ENCODE data around the gene CAP2. TPM values are rescaled to one million over a fixed set of nuclear protein-coding genes. Genes with fewer than 3 reads are reported as not detected.
"Not testable (repeated sequence)": the region's sequence is repeated elsewhere in the genome, so short reads cannot be mapped to it uniquely, and the experiment has no call there.

Gene CAP2
- total RNA-seq, 1 donor from 2014 or later: 21.8 TPM

GRCh38 chr6:17396256-17396655 is 2.9 kb downstream of the CAP2 start:
- no peaks in the 10 kb centered on the region for H3K27me3 Mint-ChIP-seq (ENCODE audit: low read depth)
- no peak for TF ChIP-seq CTCF (conservative IDR thresholded peaks at IDR 0.05)
- DNase-seq (ENCODE audit: low read depth, low spot score): no peak
- H3K27ac Mint-ChIP-seq (ENCODE audit: unreplicated experiment): no peak overlapping the region
- no peak overlapping the region for H3K4me3 Mint-ChIP-seq
- H3K36me3 Mint-ChIP-seq (ENCODE audit: low read depth): peaks cover 10% of the 10 kb centered on the region
- H3K4me1 Mint-ChIP-seq: peaks cover 23% of the 10 kb centered on the region
- H3K9me3 Mint-ChIP-seq: peaks cover 4% of the 10 kb centered on the region

GRCh38 chr6:17397764-17398194 is 4.4 kb downstream of the CAP2 start:
- TF ChIP-seq CTCF (conservative IDR thresholded peaks at IDR 0.05): no peak
- H3K27me3 Mint-ChIP-seq (ENCODE audit: low read depth): no peaks in the 10 kb centered on the region
- H3K9me3 Mint-ChIP-seq: peaks cover 4% of the 10 kb centered on the region
- H3K27ac Mint-ChIP-seq (ENCODE audit: unreplicated experiment): no peak overlapping the region
- DNase-seq (ENCODE audit: low read depth, low spot score): no peak
- H3K4me1 Mint-ChIP-seq: peaks cover 22% of the 10 kb centered on the region
- peaks cover 10% of the 10 kb centered on the region for H3K36me3 Mint-ChIP-seq (ENCODE audit: low read depth)
- peak overlapping the region; percentile 65 for H3K4me3 Mint-ChIP-seq

- not testable (repeated sequence) for H3K36me3 Mint-ChIP-seq (ENCODE audit: low read depth); H3K27me3 Mint-ChIP-seq (ENCODE audit: low read depth); DNase-seq (ENCODE audit: low read depth, low spot score); H3K27ac Mint-ChIP-seq (ENCODE audit: unreplicated experiment); H3K9me3 Mint-ChIP-seq; H3K4me1 Mint-ChIP-seq; H3K4me3 Mint-ChIP-seq
Observed at GRCh38 chr6:17405181-17405943, 12.0 kb downstream of the CAP2 start.

- Mint-ChIP-seq H3K9me3 (peaks cover 5% of the 10 kb centered on the region), H3K36me3 (ENCODE audit: low read depth) (peaks cover 9% of the 10 kb centered on the region), H3K4me3 (no peak overlapping the region), H3K4me1 (peaks cover 4% of the 10 kb centered on the region), H3K27me3 (ENCODE audit: low read depth) (no peaks in the 10 kb centered on the region), H3K27ac (ENCODE audit: unreplicated experiment) (no peak overlapping the region)
- no peak for DNase-seq (ENCODE audit: low read depth, low spot score)
- no peak for TF ChIP-seq CTCF (conservative IDR thresholded peaks at IDR 0.05)
Observed at GRCh38 chr6:17405944-17406245, 12.5 kb downstream of the CAP2 start.

GRCh38 chr6:17408081-17408480 is 14.7 kb downstream of the CAP2 start:
- TF ChIP-seq CTCF (conservative IDR thresholded peaks at IDR 0.05): no peak
- no peak overlapping the region for H3K27ac Mint-ChIP-seq (ENCODE audit: unreplicated experiment)
- H3K4me3 Mint-ChIP-seq: no peak overlapping the region
- peaks cover 14% of the 10 kb centered on the region for H3K36me3 Mint-ChIP-seq (ENCODE audit: low read depth)
- H3K4me1 Mint-ChIP-seq: peaks cover 2% of the 10 kb centered on the region
- no peak for DNase-seq (ENCODE audit: low read depth, low spot score)
- H3K27me3 Mint-ChIP-seq (ENCODE audit: low read depth): no peaks in the 10 kb centered on the region
- H3K9me3 Mint-ChIP-seq: peaks cover 8% of the 10 kb centered on the region

GRCh38 chr6:17410281-17410680 is 16.9 kb downstream of the CAP2 start:
- DNase-seq (ENCODE audit: low read depth, low spot score): no peak
- H3K9me3 Mint-ChIP-seq: peaks cover 8% of the 10 kb centered on the region
- H3K27me3 Mint-ChIP-seq (ENCODE audit: low read depth): no peaks in the 10 kb centered on the region
- H3K27ac Mint-ChIP-seq (ENCODE audit: unreplicated experiment): no peak overlapping the region
- no peak overlapping the region for H3K4me3 Mint-ChIP-seq
- peaks cover 5% of the 10 kb centered on the region for H3K4me1 Mint-ChIP-seq
- H3K36me3 Mint-ChIP-seq (ENCODE audit: low read depth): peaks cover 14% of the 10 kb centered on the region
- no peak for TF ChIP-seq CTCF (conservative IDR thresholded peaks at IDR 0.05)

Data from neural crest cell (in vitro differentiated cells).